GM12878 (cell line): ENCODE measurements around the gene PLCG1. TPM values are rescaled to one million over a fixed set of nuclear protein-coding genes. Genes with fewer than 3 reads are reported as not detected.

Experiments used
- ATAC-seq: fragments of 200-7000 bp; cut with Tn5 transposase; 3 replicates; pipeline ENCODE4 v1.9.1; 2020; ENCODE audit warnings: mild to moderate bottlenecking, moderate library complexity
- BruUV-seq: library from RNA; stranded (reverse); fragments of 400-500 nt; replicated peaks from 2 replicates; lab custom pipeline; 2021; lab: Mats Ljungman, UMichigan
- CTCF ChIA-PET: fragments of 300-600 bp; sonication (Branson Sonifier 250); formaldehyde crosslinking; extraction: SDS; loops from one replicate; lab custom pipeline; 2021; ENCODE audit warnings: inconsistent platforms; lab: Yijun Ruan, JAX
- POLR2A ChIA-PET: fragments of 350-600 bp; formaldehyde crosslinking; extraction: SDS; loops from one replicate; lab custom pipeline; 2021; ENCODE audit warnings: inconsistent platforms; lab: Charles Lee
- RAD21 ChIA-PET: fragments of 300-600 bp; sonication (Branson Sonifier 250); formaldehyde crosslinking; loops from one replicate; lab custom pipeline; 2023; ENCODE audit warnings: antibody characterized with exemption; ENCODE audit not compliant: unreplicated experiment; lab: Charles Lee
- SMC1A ChIA-PET: fragments of 300-600 bp; sonication (Branson Sonifier 250); formaldehyde crosslinking; loops from one replicate; lab custom pipeline; 2023; ENCODE audit not compliant: unreplicated experiment, uncharacterized antibody; lab: Charles Lee
- DNase-seq: peaks from one replicate; pipeline ENCODE4 v3.0.0-alpha.2; 2011; ENCODE audit warnings: low read depth, low spot score
- FAIRE-seq: peaks from 3 replicates; lab custom pipeline; 2011; peaks lifted over from hg19 to GRCh38; lab: Jason Lieb, UNC
- H2AFZ ChIP-seq: 2 replicates; pipeline ENCODE4 v1.6.0; 2011; ENCODE audit warnings: low read depth, low read length, control low read depth; ENCODE audit not compliant: control insufficient read depth
- H3K27ac ChIP-seq: 2 replicates; pipeline ENCODE4 v1.5.1; 2011; ENCODE audit warnings: control low read depth; ENCODE audit not compliant: control insufficient read depth, insufficient read depth
- H3K27me3 ChIP-seq, 2 experiments: replicated peaks in 1 of 2; 2 replicates each; pipeline versions ENCODE4 v1.6.0 to v1.6.1; 2011; ENCODE audit warnings: low read length in 1 of 2; ENCODE audit not compliant: control insufficient read depth in 2 of 2, insufficient read depth in 2 of 2
- H3K36me3 ChIP-seq, 2 experiments: 2 replicates each; pipeline ENCODE4 v1.5.1; 2011; ENCODE audit warnings: low read length in 1 of 2; ENCODE audit not compliant: control insufficient read depth in 2 of 2, insufficient read depth in 2 of 2
- H3K4me1 ChIP-seq: 2 replicates; pipeline ENCODE4 v1.6.1; 2011; ENCODE audit warnings: mild to moderate bottlenecking, low read length, moderate library complexity, mixed read lengths; ENCODE audit not compliant: control insufficient read depth, insufficient read depth
- H3K4me2 ChIP-seq: 2 replicates; pipeline ENCODE4 v1.6.0; 2011; ENCODE audit warnings: control low read depth; ENCODE audit not compliant: control insufficient read depth, insufficient read depth
- H3K4me3 ChIP-seq: fragments of 200-600 bp; sonication (generic); 2 replicates; pipeline ENCODE4 v1.5.1; 2016
- H3K79me2 ChIP-seq: 2 replicates; pipeline ENCODE4 v1.6.0; 2011; ENCODE audit warnings: low read length; ENCODE audit not compliant: control insufficient read depth, insufficient read depth
- H3K9ac ChIP-seq: 2 replicates; pipeline ENCODE4 v1.8.0; 2011; ENCODE audit warnings: low read length, control low read depth, mixed read lengths; ENCODE audit not compliant: control insufficient read depth, insufficient read depth
- H3K9me3 ChIP-seq: replicated peaks from 3 replicates; pipeline ENCODE4 v1.5.1; 2011; ENCODE audit warnings: mild to moderate bottlenecking, low read length; ENCODE audit not compliant: control insufficient read depth, insufficient read depth
- H4K20me1 ChIP-seq: 2 replicates; pipeline ENCODE4 v1.6.0; 2011; ENCODE audit not compliant: control insufficient read depth, insufficient read depth
- ATF3 ChIP-seq: IDR thresholded peaks from 2 replicates; pipeline ENCODE4 v1.6.1; 2011; ENCODE audit warnings: low read depth, mild to moderate bottlenecking, low read length, moderate library complexity, borderline replicate concordance; ENCODE audit errors: extremely low read depth
- BACH1 ChIP-seq: fragments of 450-650 bp; IDR thresholded peaks from 2 replicates; pipeline ENCODE4 v1.6.1; 2017; ENCODE audit warnings: mild to moderate bottlenecking, borderline replicate concordance
- BHLHE40 ChIP-seq, 2 experiments: fragments of 450-650 bp in 1 of 2; IDR thresholded peaks; 2 replicates each; pipeline ENCODE4 v1.6.1; 2011 to 2017; ENCODE audit warnings: low read depth in 2 of 2, borderline replicate concordance in 1 of 2, improper control_type of control experiment in 1 of 2, low read length in 1 of 2, mild to moderate bottlenecking in 1 of 2
- JUND ChIP-seq: IDR thresholded peaks from 2 replicates; pipeline ENCODE4 v1.6.1; 2012; ENCODE audit warnings: low read depth, mild to moderate bottlenecking, low read length, improper control_type of control experiment, moderate library complexity
- NKRF ChIP-seq: fragments of 450-650 bp; conservative IDR thresholded peaks from 2 replicates; pipeline ENCODE4 v1.6.1; 2017; ENCODE audit warnings: mild to moderate bottlenecking, moderate library complexity
- SMC3 ChIP-seq: IDR thresholded peaks from 2 replicates; pipeline ENCODE4 v1.6.1; 2011; ENCODE audit warnings: low read length, improper control_type of control experiment, borderline replicate concordance
- USF2 ChIP-seq: IDR thresholded peaks from 2 replicates; pipeline ENCODE4 v1.6.1; 2011; ENCODE audit warnings: low read depth, low read length, improper control_type of control experiment, borderline replicate concordance
- ZNF687 ChIP-seq: fragments of 450-650 bp; IDR thresholded peaks from 2 replicates; pipeline ENCODE4 v1.6.1; 2017; ENCODE audit warnings: mild to moderate bottlenecking, moderate library complexity
- WGBS: methylation state at CpG from one replicate; pipeline ENCODE4 v1.1.6; 2016; ENCODE audit warnings: low lambda C conversion rate; ENCODE audit not compliant: insufficient replicate concordance, insufficient coverage; ENCODE audit errors: missing lambda C conversion rate; 5-methylcytosine and 5-hydroxymethylcytosine counted together
- in situ Hi-C: fragments of 300-500 bp; cut with MboI; formaldehyde crosslinking; loops from 9 replicates; pipeline ENCODE4 v1.14.3; 2018; ENCODE audit warnings: mixed read lengths
- intact Hi-C: fragments of 100-400 bp; cut with micrococcal nuclease; formaldehyde crosslinking; loops from one replicate; pipeline ENCODE4 v1.14.2; 2022; ENCODE audit not compliant: unreplicated experiment
- polyA plus RNA-seq, 11 experiments: library from polyadenylated mRNA; depleted of rRNA in 4 of 11; unstranded in 6 of 11; stranded (reverse) in 5 of 11; fragments of >200 nt; fragmentation: Nextera tagmentation in 4 of 11; fragmentation: Illumina TruSeq in 1 of 11; extraction: Ambion mirVana in 4 of 11; extraction: Trizol in 1 of 11; gene quantifications; 1 replicate in 1 of 11; 2 replicates in 10 of 11; pipeline versions ENCODE4 v1.2.1 to v1.2.3, GENCODE V29; 2011 to 2016; ENCODE audit warnings: inconsistent platforms in 2 of 11, missing spikeins in 2 of 11, low read depth in 1 of 11
- total RNA-seq, 4 experiments: library from RNA; depleted of rRNA in 3 of 4; stranded (reverse); fragments of >200 nt in 3 of 4; fragmentation: Illumina TruSeq in 1 of 4; extraction: Trizol in 1 of 4; gene quantifications; 2 replicates each; pipeline versions ENCODE4 v1.2.1 to v1.2.3, GENCODE V29; 2013 to 2021

Gene PLCG1
- total and polyA plus RNA-seq, 10 of the 15 experiments (the other 5 are each of a cell fraction or from before 2014, with no cell fraction given) = 2.6 to 114 (median 45.3) TPM

GRCh38 chr20:41178904-41179432 is 41.6 kb downstream of the PLCG1 start:
- ChIA-PET POLR2A (no interaction called here), CTCF (interaction anchor here (0.6 kb wide), 1 partner anchor 18 kb away, joined by 3 read pairs; no protein-coding TSS in a partner anchor), SMC1A (no interaction called here), RAD21 (no interaction called here)
- 98% methylated on average over 8 of the region's 8 CpGs for WGBS
- H3K4me3 ChIP-seq = no peak overlapping the region
- ATAC-seq (no peak), DNase-seq (no peak), FAIRE-seq (no peak)
- H2AFZ ChIP-seq = no peak overlapping the region
- H4K20me1 ChIP-seq = no peaks in the 10 kb centered on the region
- no peak overlapping the region for H3K9ac ChIP-seq
- no peak for TF ChIP-seq USF2
- TF ChIP-seq BACH1 = no peak
- no peak for TF ChIP-seq ZNF687
- no peak for TF ChIP-seq SMC3
- no peak for TF ChIP-seq JUND
- no peak for TF ChIP-seq BHLHE40 (IDR thresholded peaks at IDR 0.05; ENCODE audit: borderline replicate concordance in 1 of 2, low read depth in 2 of 2, low read length in 1 of 2)
- TF ChIP-seq NKRF = no peak
- TF ChIP-seq ATF3 = no peak
- H3K36me3 ChIP-seq = peaks cover 8 to 22% of the 10 kb centered on the region in 2 experiments; a peak in 3 of 4 replicates
- H3K4me2 ChIP-seq = no peak overlapping the region
- H3K9me3 ChIP-seq = no peaks in the 10 kb centered on the region
- intact Hi-C loops (no loop called here), in situ Hi-C loops (no loop called here)
- no peaks in the 10 kb centered on the region for H3K79me2 ChIP-seq
- no TSS peak for BruUV-seq
- H3K4me1 ChIP-seq = no peaks in the 10 kb centered on the region
- no peaks in the 10 kb centered on the region for H3K27me3 ChIP-seq
- H3K27ac ChIP-seq = no peak overlapping the region
